Spleen (tissue), 11 donors: ENCODE results near the gene RNASE7. TPM values are rescaled to one million over a fixed set of nuclear protein-coding genes. Genes with fewer than 3 reads are reported as not detected.

Experiments
- DNase-seq: peaks from one replicate; pipeline ENCODE4 v3.0.0-alpha.2; 2020
- H3K27ac ChIP-seq, 8 donors: fragments of 200-600 bp; sonication (generic) in 7 of 8; 1 replicate in 4 of 8; 2 replicates in 4 of 8; pipeline versions ENCODE4 v1.5.0 to v1.8.0; 2016 to 2021; ENCODE audit warnings: inconsistent platforms in 4 of 8, mild to moderate bottlenecking in 4 of 8, moderate library complexity in 1 of 8
- H3K27me3 ChIP-seq, 7 donors: fragments of 200-600 bp; sonication (generic) in 6 of 7; replicated peaks in 1 of 7; 1 replicate in 4 of 7; 2 replicates in 3 of 7; pipeline versions ENCODE4 v1.5.0 to v1.8.0; 2016 to 2021; ENCODE audit warnings: inconsistent platforms in 3 of 7, mild to moderate bottlenecking in 1 of 7
- H3K36me3 ChIP-seq, 6 donors: fragments of 200-600 bp; sonication (generic) in 5 of 6; 1 replicate in 4 of 6; 2 replicates in 2 of 6; pipeline versions ENCODE4 v1.5.0 to v1.8.0; 2016 to 2021; ENCODE audit warnings: inconsistent platforms in 2 of 6
- H3K4me1 ChIP-seq, 6 donors: fragments of 200-600 bp; sonication (generic) in 5 of 6; 1 replicate in 3 of 6; 2 replicates in 3 of 6; pipeline versions ENCODE4 v1.5.0 to v1.8.0; 2016 to 2021; ENCODE audit warnings: inconsistent platforms in 3 of 6
- H3K4me3 ChIP-seq, 8 donors: fragments of 200-600 bp; sonication (generic) in 7 of 8; 1 replicate in 4 of 8; 2 replicates in 4 of 8; pipeline versions ENCODE4 v1.5.0 to v1.8.0; 2016 to 2021; ENCODE audit warnings: inconsistent platforms in 4 of 8, mild to moderate bottlenecking in 4 of 8, moderate library complexity in 2 of 8
- H3K9me3 ChIP-seq, 8 donors: fragments of 200-600 bp; sonication (generic) in 7 of 8; 1 replicate in 4 of 8; 2 replicates in 4 of 8; pipeline versions ENCODE4 v1.5.0 to v1.8.0; 2016 to 2021; ENCODE audit warnings: inconsistent platforms in 4 of 8
- CTCF ChIP-seq, 11 experiments: fragments of 200-600 bp in 7 of 11; fragments of 450-650 bp in 4 of 11; sonication (generic) in 4 of 11; IDR thresholded peaks in 8 of 11; conservative IDR thresholded peaks in 3 of 11; 1 replicate in 7 of 11; 2 replicates in 4 of 11; pipeline versions ENCODE4 v1.4.0 to v1.8.0; 2016 to 2021; ENCODE audit warnings: antibody characterized with exemption in 11 of 11, inconsistent platforms in 4 of 11, mild to moderate bottlenecking in 1 of 11
- POLR2A ChIP-seq, 3 donors: fragments of 450-650 bp; IDR thresholded peaks; one replicate each; pipeline ENCODE4 v1.5.1; 2017; ENCODE audit warnings: antibody characterized with exemption in 3 of 3, mild to moderate bottlenecking in 1 of 3
- POLR2AphosphoS5 ChIP-seq, 3 donors: sonication (generic); formaldehyde crosslinking; IDR thresholded peaks; one replicate each; pipeline ENCODE4 v1.5.1; 2017; ENCODE audit warnings: antibody characterized with exemption in 3 of 3
- WGBS, 5 donors: extraction: QIAGEN DNeasy Blood & Tissue Kit in 3 of 5; methylation state at CpG; one replicate each; pipeline versions ENCODE4 v1.1.5 to v1.1.7; 2013 to 2018; 5-methylcytosine and 5-hydroxymethylcytosine counted together
- intact Hi-C: fragments of 100-400 bp; cut with DNase I; formaldehyde crosslinking; loops from one replicate; pipeline ENCODE4 v1.15.0; 2023; ENCODE audit warnings: low total_unique reads
- polyA plus RNA-seq, 3 donors: library from polyadenylated mRNA; stranded (reverse); fragments of 200-250 nt; gene quantifications; one replicate each; pipeline ENCODE4 v1.2.1, GENCODE V29; 2013
- total RNA-seq, 7 donors: library from RNA; depleted of rRNA in 3 of 7; stranded (reverse); fragments of >200 nt in 3 of 7; fragmentation: NEBNext Ultra II Directional in 4 of 7; extraction: Animal tissue kit (Norgen Biotek cat#: 25700) in 4 of 7; gene quantifications; one replicate each; pipeline versions ENCODE4 v1.1.0 to v1.2.1, GENCODE V29; 2016 to 2021
- donor health status: healthy with polysubstance abuse.
- donor health status: DM: no; HTN: no; CAD: no; lungs with moderate emphysema.
- donor health status: DM: no; HTN: no; CAD: no.
- donor health status: Bipolar disorder and iron deficiency.
- donor health status: healthy.
- donor health status: DM: no; HTN: no; CAD: no.
- donor health status: DM: yes; HTN: yes; CAD: no.

Gene RNASE7
- total and polyA plus RNA-seq, 10 donors, result not detected

DNA sequence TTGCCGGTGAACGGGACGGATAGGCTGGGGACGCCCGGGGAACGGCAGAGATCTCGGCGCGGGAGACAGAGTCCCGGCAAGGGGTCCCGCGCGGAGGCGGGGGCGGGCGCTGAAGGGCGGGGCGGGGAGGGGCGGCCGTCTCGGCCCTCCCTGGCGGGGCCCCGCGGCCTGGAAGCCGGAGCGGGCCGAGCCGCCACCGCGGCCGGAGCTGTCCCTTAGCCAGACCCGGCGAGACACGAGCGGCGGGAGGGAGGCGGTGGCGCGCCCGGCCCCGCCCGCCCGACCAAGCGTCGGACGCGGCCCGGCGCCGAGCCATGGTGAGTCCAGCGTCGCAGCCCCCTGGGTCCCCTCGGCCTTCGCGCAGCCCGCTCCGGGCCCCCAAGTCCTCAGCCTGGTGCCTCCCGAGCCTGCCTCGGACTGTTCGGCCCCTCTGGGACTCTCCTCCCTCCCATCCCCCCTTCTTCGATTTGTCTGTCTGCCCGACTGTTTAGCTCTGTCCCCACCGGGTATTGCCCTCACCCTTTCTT, 28.0 kb downstream of the RNASE7 start, which contains the start of gene ARHGEF40:
ARHGEF40 (plus strand) TSS at position 222 of the 527 bp plus-strand sequence; CDS start at position 315, 93 bp downstream.
- Histone ChIP-seq H3K27ac (peak within 1 kb of the TSS; percentile 74 to 94 (median 90)), H3K36me3 (peaks cover 0 to 26% (median 5%) of the 10 kb centered on the region in 6 donors), H3K4me1 (peaks cover 31 to 69% (median 55%) of the 10 kb centered on the region in 6 donors), H3K9me3 (no peaks in the 10 kb centered on the region), H3K27me3 (peaks cover 0 to 61% (median 17%) of the 10 kb centered on the region in 7 donors), H3K4me3 (peak within 1 kb of the TSS; percentile 47 to 84 (median 66))
- TF ChIP-seq POLR2AphosphoS5 (IDR thresholded peaks at IDR 0.05), result peak in 1 of 3 donors; percentile 63
- no peak for TF ChIP-seq POLR2A (IDR thresholded peaks at IDR 0.05)
- intact Hi-C loops, result no loop called here
- DNase-seq, result peak; percentile 88
- WGBS, 5 donors, result 0 to 3% (median 0%) methylated on average over 14 to 63 of the region's 63 CpGs

DNA sequence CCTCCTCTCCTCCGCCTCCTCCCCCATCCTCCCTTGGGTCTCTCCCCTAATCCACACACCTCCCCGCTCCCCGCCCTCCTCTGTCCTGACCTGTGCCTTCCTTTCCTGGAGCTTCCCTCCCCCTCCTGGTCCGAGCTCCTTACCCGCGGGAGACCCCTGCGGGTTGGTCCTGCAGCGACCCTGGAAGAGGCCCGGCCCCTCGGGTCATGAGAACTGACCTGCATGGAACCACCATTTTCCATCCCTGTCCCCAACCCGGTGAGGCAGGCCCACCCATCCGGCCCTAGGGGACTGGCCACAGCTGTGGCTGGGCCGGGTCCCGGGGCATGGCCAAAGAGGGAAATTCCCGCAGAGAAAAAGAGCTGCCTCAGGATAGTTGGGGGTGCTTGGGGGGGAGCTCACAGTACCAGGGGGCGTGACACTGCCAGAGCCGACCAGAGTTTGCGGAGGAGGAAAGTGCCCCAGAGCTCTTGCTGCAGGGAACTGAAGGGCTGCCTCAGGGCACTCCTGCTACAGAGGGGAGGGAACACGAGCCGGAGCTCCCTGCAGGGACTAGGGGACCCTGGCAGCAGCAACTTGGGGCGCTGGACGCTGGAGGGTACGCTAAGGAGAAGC, 28.6 kb downstream of the RNASE7 start:
- H3K27ac ChIP-seq, result peak overlapping the region; percentile 74 to 94 (median 90)
- DNase-seq, result peak; percentile 89
- peaks cover 0 to 31% (median 8%) of the 10 kb centered on the region in 6 donors for H3K36me3 ChIP-seq
- peaks cover 0 to 61% (median 17%) of the 10 kb centered on the region in 7 donors for H3K27me3 ChIP-seq
- no peaks in the 10 kb centered on the region for H3K9me3 ChIP-seq
- TF ChIP-seq CTCF (IDR thresholded peaks at IDR 0.05 in 8 of 11, conservative IDR thresholded peaks at IDR 0.05 in 3 of 11), result peak in 1 of 11 experiments; percentile 9
- TF ChIP-seq POLR2A (IDR thresholded peaks at IDR 0.05), result peak in 1 of 3 donors; percentile 5
- TF ChIP-seq POLR2AphosphoS5 (IDR thresholded peaks at IDR 0.05), result peak in 1 of 3 donors; percentile 7
- peaks cover 31 to 75% (median 57%) of the 10 kb centered on the region in 6 donors for H3K4me1 ChIP-seq
- intact Hi-C loops, result no loop called here
- 1 to 2% (median 1%) methylated on average over 13 to 23 of the region's 23 CpGs for WGBS, 5 donors
- peak overlapping the region; percentile 47 to 84 (median 66) for H3K4me3 ChIP-seq

- H3K9me3 ChIP-seq, result no peaks in the 10 kb centered on the region
- peaks cover 0 to 57% (median 17%) of the 10 kb centered on the region in 7 donors for H3K27me3 ChIP-seq
- peaks cover 0 to 38% (median 12%) of the 10 kb centered on the region in 6 donors for H3K36me3 ChIP-seq
- H3K27ac ChIP-seq, result peak overlapping the region; percentile 74 to 94 (median 90)
- DNase-seq, result peak; percentile 96
- intact Hi-C loops, result no loop called here
- 1 to 2% (median 1%) methylated on average over 30 to 37 of the region's 37 CpGs for WGBS, 5 donors
- TF ChIP-seq POLR2AphosphoS5 (IDR thresholded peaks at IDR 0.05) (peak; percentile 43 to 79 (median 78)), POLR2A (IDR thresholded peaks at IDR 0.05) (no peak), CTCF (IDR thresholded peaks at IDR 0.05 in 8 of 11, conservative IDR thresholded peaks at IDR 0.05 in 3 of 11) (peak in 4 of 11 experiments; percentile 16 to 51 (median 30))
- peaks cover 31 to 82% (median 59%) of the 10 kb centered on the region in 6 donors for H3K4me1 ChIP-seq
- H3K4me3 ChIP-seq, result peak overlapping the region; percentile 47 to 84 (median 66)
Measured at GRCh38 chr14:21071225-21072030, 29.3 kb downstream of the RNASE7 start.

DNA sequence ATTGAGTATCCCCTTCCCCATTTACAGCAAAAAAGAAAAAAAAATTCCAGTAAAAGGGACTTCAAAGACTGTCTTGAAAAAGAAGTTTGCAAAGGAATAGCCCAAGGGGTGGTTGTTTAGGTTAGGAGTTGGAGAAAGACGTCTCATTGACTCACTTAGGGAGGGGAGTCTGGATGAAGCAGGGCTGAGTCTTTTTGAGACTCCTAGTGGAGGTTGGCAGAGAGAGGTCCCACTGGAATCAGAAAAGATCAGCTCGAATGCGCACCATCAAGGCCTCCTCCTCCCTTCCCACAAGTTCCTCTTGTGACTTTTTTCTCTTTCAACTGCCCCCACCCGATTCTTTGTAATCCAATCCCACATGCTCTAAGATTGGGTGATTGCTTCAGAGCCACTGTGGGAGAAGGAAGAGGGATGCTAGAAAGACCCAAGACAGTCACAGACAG, 29.9 kb downstream of the RNASE7 start:
- no peaks in the 10 kb centered on the region for H3K9me3 ChIP-seq
- H3K27ac ChIP-seq, result peak overlapping the region; percentile 74 to 94 (median 90)
- TF ChIP-seq CTCF (IDR thresholded peaks at IDR 0.05 in 8 of 11, conservative IDR thresholded peaks at IDR 0.05 in 3 of 11) (peak in 1 of 11 experiments; percentile 4), POLR2A (IDR thresholded peaks at IDR 0.05) (no peak)
- H3K27me3 ChIP-seq, result peaks cover 0 to 53% (median 17%) of the 10 kb centered on the region in 7 donors
- WGBS, 5 donors, result 7 to 17% (median 14%) methylated on average over 4 of the region's 4 CpGs
- intact Hi-C loops, result no loop called here
- H3K4me3 ChIP-seq, result peak overlapping the region in 7 of 8 donors; percentile 47 to 84 (median 66)
- peaks cover 0 to 45% (median 15%) of the 10 kb centered on the region in 6 donors for H3K36me3 ChIP-seq
- H3K4me1 ChIP-seq, result peaks cover 31 to 87% (median 62%) of the 10 kb centered on the region in 6 donors
- no peak for DNase-seq
